Measurements from ENCODE around the gene SZT2. TPM values are rescaled to one million over a fixed set of nuclear protein-coding genes. Genes with fewer than 3 reads are reported as not detected.
A peak's percentile ranks its signal among the peaks of the same experiment; 100 is the strongest.
"Not testable (repeated sequence)": the region's sequence is repeated elsewhere in the genome, so short reads cannot be mapped to it uniquely, and the experiment has no call there.

SZT2 gene
- total RNA-seq, 1 experiment from 2014 or later = 71.6 TPM

- ChIA-PET CTCF (interaction anchor here (0.6 kb wide), 1 partner anchor 296 kb away, joined by 3 read pairs; no protein-coding TSS in a partner anchor), POLR2A (ENCODE audit: unreplicated experiment) (interaction anchor here (0.6 kb wide), 1 partner anchor 474 kb away, joined by 6 read pairs; no protein-coding TSS in a partner anchor)
- TF ChIP-seq EZH2 (IDR thresholded peaks at IDR 0.05; ENCODE audit: low read depth) = no peak
- Histone ChIP-seq H3K4me3 (no peak overlapping the region), H2AFZ (no peak overlapping the region; the same call in 1 of the 2 replicates), H3K4me1 (replicated peaks; ENCODE audit: insufficient read depth) (no peaks in the 10 kb centered on the region), H3K4me2 (no peak overlapping the region), H3K9me3 (ENCODE audit: insufficient read depth, low read depth) (no peaks in the 10 kb centered on the region), H3F3A (ENCODE audit: insufficient read depth, low read depth) (no peaks in the 10 kb centered on the region), H3K27ac (no peak overlapping the region), H3K27me3 (ENCODE audit: insufficient read depth, low read depth) (no peaks in the 10 kb centered on the region), H4K20me1 (ENCODE audit: insufficient read depth) (no peaks in the 10 kb centered on the region), H3K9me2 (ENCODE audit: insufficient read depth) (no peaks in the 10 kb centered on the region), H3K79me2 (ENCODE audit: low read depth) (no peaks in the 10 kb centered on the region), H3K36me3 (ENCODE audit: low read depth) (no peaks in the 10 kb centered on the region)
- intact Hi-C loops (cut with micrococcal nuclease; ENCODE audit: unreplicated experiment) = no loop called here
- no peak for DNase-seq
- no TSS peak for BruUV-seq (replicated peaks)
Measured at GRCh38 chr1:43466403-43466802, 76.7 kb downstream of the SZT2 start.

GRCh38 chr1:43468414-43468813 is 78.7 kb downstream of the SZT2 start:
- no peaks in the 10 kb centered on the region for H4K20me1 ChIP-seq (ENCODE audit: insufficient read depth)
- no TSS peak for BruUV-seq (replicated peaks)
- H3K27ac ChIP-seq = no peak overlapping the region
- no peaks in the 10 kb centered on the region for H3K9me2 ChIP-seq (ENCODE audit: insufficient read depth)
- no peaks in the 10 kb centered on the region for H3K79me2 ChIP-seq (ENCODE audit: low read depth)
- H3K36me3 ChIP-seq (ENCODE audit: low read depth) = no peaks in the 10 kb centered on the region
- intact Hi-C loops (cut with micrococcal nuclease; ENCODE audit: unreplicated experiment) = no loop called here
- peaks cover 20% of the 10 kb centered on the region for H3K4me1 ChIP-seq (replicated peaks; ENCODE audit: insufficient read depth)
- no peak overlapping the region for H2AFZ ChIP-seq
- CTCF ChIA-PET = no interaction called here
- no peak for TF ChIP-seq CTCF (conservative IDR thresholded peaks at IDR 0.05)
- no peak for TF ChIP-seq EZH2 (IDR thresholded peaks at IDR 0.05; ENCODE audit: low read depth)
- no peak for DNase-seq
- POLR2A ChIA-PET (ENCODE audit: unreplicated experiment) = interaction anchor here (0.6 kb wide), 1 partner anchor 15 kb away, joined by 3 read pairs; the partner anchor contains the start of gene HYI
- peaks cover 19% of the 10 kb centered on the region for H3F3A ChIP-seq (ENCODE audit: insufficient read depth, low read depth)
- no peaks in the 10 kb centered on the region for H3K27me3 ChIP-seq (ENCODE audit: insufficient read depth, low read depth)
- H3K9me3 ChIP-seq (ENCODE audit: insufficient read depth, low read depth) = no peaks in the 10 kb centered on the region
- no peak overlapping the region for H3K4me3 ChIP-seq
- no peak overlapping the region for H3K4me2 ChIP-seq

- BruUV-seq (replicated peaks) = no TSS peak
- Histone ChIP-seq H3F3A (ENCODE audit: insufficient read depth, low read depth) (peaks cover 25% of the 10 kb centered on the region), H3K27ac (no peak overlapping the region), H3K36me3 (ENCODE audit: low read depth) (no peaks in the 10 kb centered on the region), H2AFZ (no peak overlapping the region), H3K27me3 (ENCODE audit: insufficient read depth, low read depth) (no peaks in the 10 kb centered on the region), H3K4me3 (no peak overlapping the region), H3K4me2 (no peak overlapping the region), H4K20me1 (ENCODE audit: insufficient read depth) (no peaks in the 10 kb centered on the region), H3K79me2 (ENCODE audit: low read depth) (no peaks in the 10 kb centered on the region), H3K4me1 (replicated peaks; ENCODE audit: insufficient read depth) (peaks cover 35% of the 10 kb centered on the region), H3K9me2 (ENCODE audit: insufficient read depth) (no peaks in the 10 kb centered on the region), H3K9me3 (ENCODE audit: insufficient read depth, low read depth) (no peaks in the 10 kb centered on the region)
- intact Hi-C loops (cut with micrococcal nuclease; ENCODE audit: unreplicated experiment) = no loop called here
- TF ChIP-seq CTCF (conservative IDR thresholded peaks at IDR 0.05) (no peak), EZH2 (IDR thresholded peaks at IDR 0.05; ENCODE audit: low read depth) (no peak)
- ChIA-PET CTCF (no interaction called here), POLR2A (ENCODE audit: unreplicated experiment) (no interaction called here)
- no peak for DNase-seq
Measured at GRCh38 chr1:43469932-43470331, 80.2 kb downstream of the SZT2 start.

GRCh38 chr1:43472087-43472462 is 82.4 kb downstream of the SZT2 start:
- BruUV-seq (replicated peaks) = no TSS peak
- no peaks in the 10 kb centered on the region for H4K20me1 ChIP-seq (ENCODE audit: insufficient read depth)
- no peaks in the 10 kb centered on the region for H3K36me3 ChIP-seq (ENCODE audit: low read depth)
- POLR2A ChIA-PET (ENCODE audit: unreplicated experiment) = no interaction called here
- H3K4me2 ChIP-seq = peak overlapping the region; percentile 21; the same call in 1 of the 2 replicates
- no peaks in the 10 kb centered on the region for H3K27me3 ChIP-seq (ENCODE audit: insufficient read depth, low read depth)
- H3K4me1 ChIP-seq (replicated peaks; ENCODE audit: insufficient read depth) = peaks cover 56% of the 10 kb centered on the region
- TF ChIP-seq EZH2 (IDR thresholded peaks at IDR 0.05; ENCODE audit: low read depth) (no peak), CTCF (conservative IDR thresholded peaks at IDR 0.05) (no peak)
- no peak overlapping the region for H3K4me3 ChIP-seq
- peaks cover 37% of the 10 kb centered on the region for H3F3A ChIP-seq (ENCODE audit: insufficient read depth, low read depth)
- CTCF ChIA-PET = no interaction called here
- intact Hi-C loops (cut with micrococcal nuclease; ENCODE audit: unreplicated experiment) = loop anchor here (1.0 to 2.0 kb wide), 2 partner anchors 38 to 51 kb away; no protein-coding TSS in a partner anchor
- no peaks in the 10 kb centered on the region for H3K9me3 ChIP-seq (ENCODE audit: insufficient read depth, low read depth)
- no peaks in the 10 kb centered on the region for H3K9me2 ChIP-seq (ENCODE audit: insufficient read depth)
- DNase-seq = no peak
- no peaks in the 10 kb centered on the region for H3K79me2 ChIP-seq (ENCODE audit: low read depth)
- H2AFZ ChIP-seq = no peak overlapping the region
- peak overlapping the region; percentile 68 for H3K27ac ChIP-seq

- H3K9me2 ChIP-seq (ENCODE audit: insufficient read depth); H4K20me1 ChIP-seq (ENCODE audit: insufficient read depth); H3K36me3 ChIP-seq (ENCODE audit: low read depth); H2AFZ ChIP-seq; CTCF ChIA-PET; H3K27me3 ChIP-seq (ENCODE audit: insufficient read depth, low read depth); H3K4me3 ChIP-seq; H3K79me2 ChIP-seq (ENCODE audit: low read depth); H3K9me3 ChIP-seq (ENCODE audit: insufficient read depth, low read depth): not testable (repeated sequence)
- DNase-seq = peak; percentile 67 to 88
- BruUV-seq (replicated peaks) = TSS peak; percentile 74
- intact Hi-C loops (cut with micrococcal nuclease; ENCODE audit: unreplicated experiment) = loop anchor here (1.0 to 2.0 kb wide), 2 partner anchors 38 to 50 kb away; no protein-coding TSS in a partner anchor
- peaks cover 37% of the 10 kb centered on the region for H3F3A ChIP-seq (ENCODE audit: insufficient read depth, low read depth)
- POLR2A ChIA-PET (ENCODE audit: unreplicated experiment) = interaction anchor here (0.5 kb wide), 1 partner anchor 57 kb away, joined by 3 read pairs; no protein-coding TSS in a partner anchor
- H3K4me2 ChIP-seq = peak overlapping the region; percentile 35
- peaks cover 62% of the 10 kb centered on the region for H3K4me1 ChIP-seq (replicated peaks; ENCODE audit: insufficient read depth)
- peak overlapping the region; percentile 68 for H3K27ac ChIP-seq
Measured at GRCh38 chr1:43472463-43473151, 82.9 kb downstream of the SZT2 start.
